Spleen (tissue), 11 donors: Measurements from ENCODE around the gene HAND1. TPM values are rescaled to one million over a fixed set of nuclear protein-coding genes. Genes with fewer than 3 reads are reported as not detected.
A peak's percentile ranks its signal among the peaks of the same experiment; 100 is the strongest.

Source experiments
- DNase-seq: peaks from one replicate; pipeline ENCODE4 v3.0.0-alpha.2; 2020
- H3K27ac ChIP-seq, 8 donors: fragments of 200-600 bp; sonication (generic) in 7 of 8; 1 replicate in 4 of 8; 2 replicates in 4 of 8; pipeline versions ENCODE4 v1.5.0 to v1.8.0; 2016 to 2021; ENCODE audit warnings: inconsistent platforms in 4 of 8, mild to moderate bottlenecking in 4 of 8, moderate library complexity in 1 of 8
- H3K27me3 ChIP-seq, 7 donors: fragments of 200-600 bp; sonication (generic) in 6 of 7; replicated peaks in 1 of 7; 1 replicate in 4 of 7; 2 replicates in 3 of 7; pipeline versions ENCODE4 v1.5.0 to v1.8.0; 2016 to 2021; ENCODE audit warnings: inconsistent platforms in 3 of 7, mild to moderate bottlenecking in 1 of 7
- H3K36me3 ChIP-seq, 6 donors: fragments of 200-600 bp; sonication (generic) in 5 of 6; 1 replicate in 4 of 6; 2 replicates in 2 of 6; pipeline versions ENCODE4 v1.5.0 to v1.8.0; 2016 to 2021; ENCODE audit warnings: inconsistent platforms in 2 of 6
- H3K4me1 ChIP-seq, 6 donors: fragments of 200-600 bp; sonication (generic) in 5 of 6; 1 replicate in 3 of 6; 2 replicates in 3 of 6; pipeline versions ENCODE4 v1.5.0 to v1.8.0; 2016 to 2021; ENCODE audit warnings: inconsistent platforms in 3 of 6
- H3K4me3 ChIP-seq, 8 donors: fragments of 200-600 bp; sonication (generic) in 7 of 8; 1 replicate in 4 of 8; 2 replicates in 4 of 8; pipeline versions ENCODE4 v1.5.0 to v1.8.0; 2016 to 2021; ENCODE audit warnings: inconsistent platforms in 4 of 8, mild to moderate bottlenecking in 4 of 8, moderate library complexity in 2 of 8
- H3K9me3 ChIP-seq, 8 donors: fragments of 200-600 bp; sonication (generic) in 7 of 8; 1 replicate in 4 of 8; 2 replicates in 4 of 8; pipeline versions ENCODE4 v1.5.0 to v1.8.0; 2016 to 2021; ENCODE audit warnings: inconsistent platforms in 4 of 8
- CTCF ChIP-seq, 11 experiments: fragments of 200-600 bp in 7 of 11; fragments of 450-650 bp in 4 of 11; sonication (generic) in 4 of 11; IDR thresholded peaks in 8 of 11; conservative IDR thresholded peaks in 3 of 11; 1 replicate in 7 of 11; 2 replicates in 4 of 11; pipeline versions ENCODE4 v1.4.0 to v1.8.0; 2016 to 2021; ENCODE audit warnings: antibody characterized with exemption in 11 of 11, inconsistent platforms in 4 of 11, mild to moderate bottlenecking in 1 of 11
- POLR2A ChIP-seq, 3 donors: fragments of 450-650 bp; IDR thresholded peaks; one replicate each; pipeline ENCODE4 v1.5.1; 2017; ENCODE audit warnings: antibody characterized with exemption in 3 of 3, mild to moderate bottlenecking in 1 of 3
- POLR2AphosphoS5 ChIP-seq, 3 donors: sonication (generic); formaldehyde crosslinking; IDR thresholded peaks; one replicate each; pipeline ENCODE4 v1.5.1; 2017; ENCODE audit warnings: antibody characterized with exemption in 3 of 3
- WGBS, 5 donors: extraction: QIAGEN DNeasy Blood & Tissue Kit in 3 of 5; methylation state at CpG; one replicate each; pipeline versions ENCODE4 v1.1.5 to v1.1.7; 2013 to 2018; 5-methylcytosine and 5-hydroxymethylcytosine counted together
- intact Hi-C: fragments of 100-400 bp; cut with DNase I; formaldehyde crosslinking; loops from one replicate; pipeline ENCODE4 v1.15.0; 2023; ENCODE audit warnings: low total_unique reads
- polyA plus RNA-seq, 3 donors: library from polyadenylated mRNA; stranded (reverse); fragments of 200-250 nt; gene quantifications; one replicate each; pipeline ENCODE4 v1.2.1, GENCODE V29; 2013
- total RNA-seq, 7 donors: library from RNA; depleted of rRNA in 3 of 7; stranded (reverse); fragments of >200 nt in 3 of 7; fragmentation: NEBNext Ultra II Directional in 4 of 7; extraction: Animal tissue kit (Norgen Biotek cat#: 25700) in 4 of 7; gene quantifications; one replicate each; pipeline versions ENCODE4 v1.1.0 to v1.2.1, GENCODE V29; 2016 to 2021
- donor health status: healthy with polysubstance abuse.
- donor health status: DM: no; HTN: no; CAD: no; lungs with moderate emphysema.
- donor health status: DM: no; HTN: no; CAD: no.
- donor health status: Bipolar disorder and iron deficiency.
- donor health status: healthy.
- donor health status: DM: no; HTN: no; CAD: no.
- donor health status: DM: yes; HTN: yes; CAD: no.

Gene HAND1
- total and polyA plus RNA-seq, 10 donors: not detected

- TF ChIP-seq CTCF (IDR thresholded peaks at IDR 0.05 in 8 of 11, conservative IDR thresholded peaks at IDR 0.05 in 3 of 11) (no peak), POLR2A (IDR thresholded peaks at IDR 0.05) (no peak), POLR2AphosphoS5 (IDR thresholded peaks at IDR 0.05) (no peak)
- intact Hi-C loops: no loop called here
- Histone ChIP-seq H3K9me3 (no peaks in the 10 kb centered on the region), H3K27ac (no peak overlapping the region), H3K4me3 (no peak overlapping the region), H3K36me3 (no peaks in the 10 kb centered on the region), H3K27me3 (peaks cover 0 to 6% (median 0%) of the 10 kb centered on the region in 7 donors), H3K4me1 (peaks cover 0 to 9% (median 0%) of the 10 kb centered on the region in 6 donors)
- DNase-seq: peak; percentile 68
- WGBS, 5 donors: 71 to 90% (median 87%) methylated on average over 7 to 8 of the region's 8 CpGs
Measured at GRCh38 chr5:154506049-154506715, 28.2 kb upstream of the HAND1 start.

- TF ChIP-seq CTCF (IDR thresholded peaks at IDR 0.05 in 8 of 11, conservative IDR thresholded peaks at IDR 0.05 in 3 of 11) (no peak), POLR2AphosphoS5 (IDR thresholded peaks at IDR 0.05) (no peak), POLR2A (IDR thresholded peaks at IDR 0.05) (no peak)
- H3K4me1 ChIP-seq: peaks cover 0 to 9% (median 0%) of the 10 kb centered on the region in 6 donors
- peak; percentile 49 for DNase-seq
- H3K27ac ChIP-seq: no peak overlapping the region
- no peak overlapping the region for H3K4me3 ChIP-seq
- no peaks in the 10 kb centered on the region for H3K36me3 ChIP-seq
- peaks cover 0 to 4% (median 0%) of the 10 kb centered on the region in 7 donors for H3K27me3 ChIP-seq
- 72 to 96% (median 79%) methylated on average over 7 to 10 of the region's 10 CpGs for WGBS, 5 donors
- intact Hi-C loops: no loop called here
- no peaks in the 10 kb centered on the region for H3K9me3 ChIP-seq
Measured at GRCh38 chr5:154505567-154505966, 27.5 kb upstream of the HAND1 start.

- Histone ChIP-seq H3K36me3 (no peaks in the 10 kb centered on the region), H3K9me3 (no peaks in the 10 kb centered on the region), H3K27ac (no peak overlapping the region), H3K27me3 (peaks cover 0 to 4% (median 0%) of the 10 kb centered on the region in 7 donors), H3K4me3 (peak overlapping the region in 1 of 8 donors; percentile 55), H3K4me1 (peaks cover 0 to 9% (median 0%) of the 10 kb centered on the region in 6 donors)
- intact Hi-C loops: no loop called here
- WGBS, 5 donors: 79 to 94% (median 83%) methylated on average over 2 of the region's 2 CpGs
- TF ChIP-seq CTCF (IDR thresholded peaks at IDR 0.05 in 8 of 11, conservative IDR thresholded peaks at IDR 0.05 in 3 of 11): no peak
- TF ChIP-seq POLR2AphosphoS5 (IDR thresholded peaks at IDR 0.05): no peak
- no peak for TF ChIP-seq POLR2A (IDR thresholded peaks at IDR 0.05)
- DNase-seq: no peak
Measured at GRCh38 chr5:154503698-154504039, 25.6 kb upstream of the HAND1 start.

GRCh38 chr5:154502180-154502579, 24.2 kb upstream of the HAND1 start:
- H3K4me3 ChIP-seq: no peak overlapping the region
- H3K27me3 ChIP-seq: peaks cover 0 to 10% (median 0%) of the 10 kb centered on the region in 7 donors
- intact Hi-C loops: no loop called here
- TF ChIP-seq CTCF (IDR thresholded peaks at IDR 0.05 in 8 of 11, conservative IDR thresholded peaks at IDR 0.05 in 3 of 11): no peak
- no peak for TF ChIP-seq POLR2AphosphoS5 (IDR thresholded peaks at IDR 0.05)
- no peak for TF ChIP-seq POLR2A (IDR thresholded peaks at IDR 0.05)
- 80 to 100% (median 90%) methylated on average over 1 of the region's 1 CpG for WGBS, 5 donors
- H3K27ac ChIP-seq: no peak overlapping the region
- H3K36me3 ChIP-seq: no peaks in the 10 kb centered on the region
- H3K9me3 ChIP-seq: no peaks in the 10 kb centered on the region
- H3K4me1 ChIP-seq: peaks cover 0 to 9% (median 0%) of the 10 kb centered on the region in 6 donors
- no peak for DNase-seq
